Right lobe of liver (tissue), 6 donors: Measurements from ENCODE around the gene EPS15. TPM values are rescaled to one million over a fixed set of nuclear protein-coding genes. Genes with fewer than 3 reads are reported as not detected.
A peak's percentile ranks its signal among the peaks of the same experiment; 100 is the strongest.
"Not testable (repeated sequence)": the region's sequence is repeated elsewhere in the genome, so short reads cannot be mapped to it uniquely, and the experiment has no call there.

Experiments
- ATAC-seq, 4 donors: fragments of 200-7000 bp; cut with Tn5 transposase; one replicate each; pipeline ENCODE4 v1.9.1; 2020; ENCODE audit warnings: mild to moderate bottlenecking in 4 of 4, moderate library complexity in 4 of 4
- DNase-seq, 3 donors: peaks; one replicate each; pipeline ENCODE4 v3.0.0-alpha.2; 2020
- H3K27ac ChIP-seq, 3 donors: fragments of 200-600 bp; one replicate each; pipeline ENCODE4 v1.8.0; 2022
- H3K27me3 ChIP-seq, 2 donors: fragments of 200-600 bp; one replicate each; pipeline ENCODE4 v1.8.0; 2022
- H3K36me3 ChIP-seq, 4 donors: fragments of 200-600 bp; sonication (generic) in 1 of 4; one replicate each; pipeline versions ENCODE4 v1.5.1 to v1.8.0; 2017 to 2022; ENCODE audit warnings: control low read depth in 1 of 4
- H3K4me1 ChIP-seq, 4 donors: fragments of 200-600 bp; sonication (generic) in 1 of 4; one replicate each; pipeline versions ENCODE4 v1.5.1 to v1.8.0; 2017 to 2022; ENCODE audit warnings: control low read depth in 1 of 4
- H3K4me3 ChIP-seq, 3 donors: fragments of 200-600 bp; one replicate each; pipeline ENCODE4 v1.8.0; 2022
- H3K9me3 ChIP-seq, 4 donors: fragments of 200-600 bp; sonication (generic) in 1 of 4; one replicate each; pipeline versions ENCODE4 v1.5.1 to v1.8.0; 2017 to 2022; ENCODE audit warnings: control low read depth in 1 of 4
- POLR2A ChIP-seq: fragments of 450-650 bp; IDR thresholded peaks from one replicate; pipeline ENCODE4 v1.6.1; 2017; ENCODE audit warnings: antibody characterized with exemption, mild to moderate bottlenecking
- WGBS: methylation state at CpG from one replicate; pipeline ENCODE4 v1.1.6; 2018; ENCODE audit warnings: low coverage, low lambda C conversion rate; ENCODE audit not compliant: insufficient coverage; ENCODE audit errors: missing lambda C conversion rate; 5-methylcytosine and 5-hydroxymethylcytosine counted together
- intact Hi-C, 2 donors: fragments of 100-400 bp; cut with DNase I; formaldehyde crosslinking; loops; one replicate each; pipeline versions ENCODE4 v1.11.2 to v1.14.1; 2022
- total RNA-seq, 6 experiments: library from RNA; depleted of rRNA in 2 of 6; stranded (reverse); fragments of >200 nt in 2 of 6; fragmentation: NEBNext Ultra II Directional in 3 of 6; extraction: Animal tissue kit (Norgen Biotek cat#: 25700) in 3 of 6; gene quantifications; one replicate each; pipeline versions ENCODE4 v1.1.0 to v1.2.4, GENCODE V29; 2016 to 2023
- TF ChIP-seq, protein P1 (sequence below), 4 donors: fragments of 200-600 bp in 3 of 4; fragments of 450-650 bp in 1 of 4; IDR thresholded peaks; one replicate each; pipeline versions ENCODE4 v1.5.1 to v1.8.0; 2016 to 2022; ENCODE audit warnings: antibody characterized with exemption in 4 of 4, mild to moderate bottlenecking in 2 of 4
- donor health status: DM: no; HTN: yes; CAD: no.
- donor health status: DM: no; HTN: no; CAD: no.
- donor health status: DM: no; HTN: no; CAD: no.
- donor health status: DM: no; HTN: yes; CAD: no.
- donor health status: DM: no; HTN: yes; CAD: no.

EPS15 gene
- total RNA-seq, 6 experiments from 2014 or later, result 23.2 to 30.9 (median 28.6) TPM

DNA sequence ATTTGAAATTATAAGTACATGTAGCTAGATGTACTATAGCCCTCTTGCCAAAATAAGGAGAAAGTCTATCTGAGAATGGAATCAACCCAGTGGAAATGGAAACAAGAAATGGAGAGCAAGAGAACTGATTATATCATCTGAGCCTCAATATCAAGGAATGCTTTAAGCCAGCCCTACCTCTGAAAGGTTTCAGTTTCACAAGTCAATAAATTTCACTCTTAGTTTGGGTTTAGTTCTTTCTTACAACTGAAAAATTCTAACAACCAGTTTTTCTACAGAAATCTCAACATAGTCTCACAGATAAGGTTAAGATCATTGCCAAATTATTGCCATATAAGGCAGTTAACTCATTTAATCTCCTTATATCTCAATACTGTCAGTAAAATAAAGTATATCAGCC is 80.0 kb downstream of the EPS15 start:
- H3K9me3 ChIP-seq, result no peaks in the 10 kb centered on the region
- no peak for ATAC-seq
- H3K4me3 ChIP-seq, result no peak overlapping the region
- intact Hi-C loops, result no loop called here
- no peak for DNase-seq
- peaks cover 0 to 9% (median 3%) of the 10 kb centered on the region in 4 donors for H3K36me3 ChIP-seq
- H3K4me1 ChIP-seq, result no peaks in the 10 kb centered on the region
- no peak for TF ChIP-seq POLR2A
- TF ChIP-seq, protein P1, sequence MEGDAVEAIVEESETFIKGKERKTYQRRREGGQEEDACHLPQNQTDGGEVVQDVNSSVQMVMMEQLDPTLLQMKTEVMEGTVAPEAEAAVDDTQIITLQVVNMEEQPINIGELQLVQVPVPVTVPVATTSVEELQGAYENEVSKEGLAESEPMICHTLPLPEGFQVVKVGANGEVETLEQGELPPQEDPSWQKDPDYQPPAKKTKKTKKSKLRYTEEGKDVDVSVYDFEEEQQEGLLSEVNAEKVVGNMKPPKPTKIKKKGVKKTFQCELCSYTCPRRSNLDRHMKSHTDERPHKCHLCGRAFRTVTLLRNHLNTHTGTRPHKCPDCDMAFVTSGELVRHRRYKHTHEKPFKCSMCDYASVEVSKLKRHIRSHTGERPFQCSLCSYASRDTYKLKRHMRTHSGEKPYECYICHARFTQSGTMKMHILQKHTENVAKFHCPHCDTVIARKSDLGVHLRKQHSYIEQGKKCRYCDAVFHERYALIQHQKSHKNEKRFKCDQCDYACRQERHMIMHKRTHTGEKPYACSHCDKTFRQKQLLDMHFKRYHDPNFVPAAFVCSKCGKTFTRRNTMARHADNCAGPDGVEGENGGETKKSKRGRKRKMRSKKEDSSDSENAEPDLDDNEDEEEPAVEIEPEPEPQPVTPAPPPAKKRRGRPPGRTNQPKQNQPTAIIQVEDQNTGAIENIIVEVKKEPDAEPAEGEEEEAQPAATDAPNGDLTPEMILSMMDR (IDR thresholded peaks at IDR 0.05), result no peak
- no peaks in the 10 kb centered on the region for H3K27me3 ChIP-seq
- H3K27ac ChIP-seq, result no peak overlapping the region

DNA sequence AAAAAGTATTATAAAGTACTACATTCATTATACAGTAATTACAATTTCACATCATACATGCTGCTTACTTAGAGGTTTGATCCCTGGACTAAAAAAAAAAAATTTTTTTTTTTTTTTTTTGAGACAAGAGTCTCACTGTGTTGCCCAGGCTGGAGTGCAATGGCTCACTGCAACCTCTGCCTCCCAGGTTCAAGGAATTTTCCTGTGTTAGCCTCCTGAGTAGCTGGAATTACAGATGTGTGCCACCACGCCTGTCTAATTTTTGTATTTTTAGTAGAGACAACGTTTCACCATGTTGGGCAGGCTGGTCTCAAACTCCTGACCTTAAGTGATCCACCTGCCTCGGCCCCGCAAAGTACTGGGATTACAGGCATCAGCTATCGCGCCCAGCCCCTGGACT is 81.7 kb downstream of the EPS15 start:
- ATAC-seq, intact Hi-C loops, H3K27me3 ChIP-seq, H3K4me3 ChIP-seq, DNase-seq, H3K36me3 ChIP-seq, H3K9me3 ChIP-seq, H3K27ac ChIP-seq, H3K4me1 ChIP-seq: not testable (repeated sequence)
- 100% methylated on average over 4 of the region's 6 CpGs for WGBS

DNA sequence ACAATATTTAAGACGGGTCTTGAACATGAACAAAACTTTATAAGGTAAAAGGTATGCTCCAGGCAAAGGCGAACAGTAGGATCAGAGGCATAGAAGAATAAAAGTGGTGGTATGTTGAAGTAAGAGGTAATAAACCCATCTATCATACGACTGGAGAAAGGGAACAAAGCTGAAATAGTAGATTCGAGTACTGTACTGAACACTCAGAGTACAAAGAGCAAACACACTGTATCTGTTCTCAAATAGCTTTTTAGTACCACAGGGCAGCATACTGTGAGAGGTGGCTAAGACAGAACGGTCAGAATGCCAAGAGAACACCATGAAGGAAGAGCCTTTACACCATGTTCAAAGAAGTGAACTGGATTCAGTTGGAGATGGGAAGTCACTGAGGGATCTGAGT is 83.2 kb downstream of the EPS15 start:
- no peak for TF ChIP-seq POLR2A
- TF ChIP-seq, protein P1 (IDR thresholded peaks at IDR 0.05), result no peak
- H3K36me3 ChIP-seq, result peaks cover 0 to 10% (median 2%) of the 10 kb centered on the region in 4 donors
- intact Hi-C loops, result no loop called here
- ATAC-seq (no peak), DNase-seq (no peak)
- H3K27ac ChIP-seq, result no peak overlapping the region
- WGBS, result 96% methylated on average over 4 of the region's 5 CpGs
- no peaks in the 10 kb centered on the region for H3K4me1 ChIP-seq
- H3K27me3 ChIP-seq, result no peaks in the 10 kb centered on the region
- no peak overlapping the region for H3K4me3 ChIP-seq
- H3K9me3 ChIP-seq, result no peaks in the 10 kb centered on the region

DNA sequence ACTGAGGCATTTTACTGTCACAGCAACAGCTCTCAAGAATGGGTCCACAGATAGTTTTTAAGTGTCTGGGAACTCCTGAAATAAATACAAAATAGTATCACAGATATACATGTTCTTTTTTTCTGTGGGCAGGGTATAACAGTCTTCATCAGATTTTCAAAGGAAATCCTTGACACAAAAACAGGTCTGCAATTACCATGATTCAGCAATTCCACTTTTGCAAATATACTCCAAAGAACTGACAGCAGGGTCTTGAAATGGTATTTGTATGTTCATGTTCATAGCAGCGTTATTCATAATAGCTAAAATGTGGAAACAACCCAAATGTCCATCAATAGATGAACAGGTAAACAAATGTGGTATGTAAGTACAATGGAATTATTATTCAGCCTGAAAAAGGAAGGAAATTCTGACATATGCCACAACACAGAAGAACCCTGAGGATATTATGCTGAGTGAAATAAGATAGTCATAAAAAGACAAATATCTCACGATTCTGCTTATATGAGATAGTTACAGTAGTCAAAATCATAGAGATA is 85.0 kb downstream of the EPS15 start:
- peaks cover 0 to 7% (median 0%) of the 10 kb centered on the region in 4 donors for H3K36me3 ChIP-seq
- peak overlapping the region in 1 of 3 donors; percentile 18 for H3K27ac ChIP-seq
- no peak overlapping the region for H3K4me3 ChIP-seq
- intact Hi-C loops, result no loop called here
- H3K27me3 ChIP-seq, result no peaks in the 10 kb centered on the region
- ATAC-seq (peak in 1 of 4 donors; percentile 25), DNase-seq (no peak)
- no peak for TF ChIP-seq POLR2A
- TF ChIP-seq, protein P1 (IDR thresholded peaks at IDR 0.05), result no peak
- no peaks in the 10 kb centered on the region for H3K4me1 ChIP-seq
- no peaks in the 10 kb centered on the region for H3K9me3 ChIP-seq
- 39% methylated on average over 2 of the region's 2 CpGs for WGBS

DNA sequence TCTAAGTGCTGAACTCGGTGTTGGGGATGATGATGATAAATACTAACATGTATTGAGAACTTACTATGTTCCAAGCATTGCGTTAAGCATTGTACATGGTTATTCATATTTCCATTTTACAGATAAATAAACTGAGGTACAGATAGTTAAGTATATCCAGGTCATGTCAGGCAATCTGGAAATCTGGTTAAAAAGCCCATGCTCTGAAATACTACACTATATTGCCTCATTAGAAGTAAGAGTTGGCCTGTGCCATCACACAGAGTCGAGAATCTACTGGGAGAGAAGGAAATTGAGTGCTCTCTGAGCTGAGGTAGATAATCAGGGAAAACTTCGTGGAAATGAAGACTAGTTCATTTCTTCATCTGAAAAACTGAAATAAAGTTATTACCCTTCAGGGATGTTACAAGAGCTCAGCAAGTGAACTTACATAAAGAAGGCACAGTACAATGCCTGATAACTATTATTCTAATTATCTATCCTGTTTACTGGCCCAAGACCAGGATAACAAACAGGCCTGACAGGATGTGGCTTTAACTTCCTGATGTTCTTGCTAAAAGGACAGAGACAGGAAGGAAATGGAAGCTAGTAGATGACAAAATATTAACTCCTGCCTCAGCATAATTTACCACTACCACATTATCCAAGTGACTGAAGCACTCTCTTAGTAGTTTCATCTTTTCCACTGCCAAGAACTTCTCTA is 85.6 kb downstream of the EPS15 start:
- WGBS, result 75% methylated on average over 4 of the region's 4 CpGs
- no peak for TF ChIP-seq POLR2A
- TF ChIP-seq, protein P1 (IDR thresholded peaks at IDR 0.05), result no peak
- peak; percentile 63 to 77 (median 69) for ATAC-seq
- intact Hi-C loops, result no loop called here
- peaks cover 0 to 4% (median 0%) of the 10 kb centered on the region in 4 donors for H3K36me3 ChIP-seq
- no peaks in the 10 kb centered on the region for H3K4me1 ChIP-seq
- H3K4me3 ChIP-seq, result no peak overlapping the region
- no peaks in the 10 kb centered on the region for H3K27me3 ChIP-seq
- DNase-seq, result no peak
- H3K9me3 ChIP-seq, result no peaks in the 10 kb centered on the region
- H3K27ac ChIP-seq, result peak overlapping the region in 1 of 3 donors; percentile 8
